ENCODE results near the gene IFT172.
"Not testable (repeated sequence)": the region's sequence is repeated elsewhere in the genome, so short reads cannot be mapped to it uniquely, and the experiment has no call there.

IFT172 gene

GRCh38 chr2:27428213-27428977 is 61.1 kb downstream of the IFT172 start, which contains the start of gene NRBP1:
Gene NRBP1, plus strand, starts transcription at chr2:27428631. Its CDS starts 4,643 bp downstream, at chr2:27433274.
- DNase-seq (ENCODE audit: low read depth), result peak; percentile 88

DNA sequence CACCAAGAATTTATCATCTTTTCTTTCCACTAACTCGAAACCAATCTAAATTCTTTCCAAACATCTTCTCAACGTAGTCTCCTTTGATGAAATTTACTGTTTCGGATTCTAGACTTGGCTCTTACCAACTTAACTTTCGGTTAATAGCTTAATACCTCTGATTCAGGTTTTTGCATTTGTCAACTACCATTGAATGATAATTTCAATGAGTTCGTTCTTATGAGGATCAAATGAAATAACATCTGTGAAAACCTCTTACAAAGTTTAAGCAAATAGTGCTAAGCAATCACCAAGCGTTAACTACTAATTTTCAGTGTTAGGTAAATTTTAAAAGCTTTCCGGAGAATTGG is 61.7 kb downstream of the IFT172 start:
- DNase-seq (ENCODE audit: low read depth), result no peak

- not testable (repeated sequence) for DNase-seq (ENCODE audit: low read depth)
Observed at GRCh38 chr2:27425039-27425438, 64.5 kb downstream of the IFT172 start.

- DNase-seq (ENCODE audit: low read depth), result no peak
Observed at GRCh38 chr2:27422958-27423357, 66.6 kb downstream of the IFT172 start.

DNA sequence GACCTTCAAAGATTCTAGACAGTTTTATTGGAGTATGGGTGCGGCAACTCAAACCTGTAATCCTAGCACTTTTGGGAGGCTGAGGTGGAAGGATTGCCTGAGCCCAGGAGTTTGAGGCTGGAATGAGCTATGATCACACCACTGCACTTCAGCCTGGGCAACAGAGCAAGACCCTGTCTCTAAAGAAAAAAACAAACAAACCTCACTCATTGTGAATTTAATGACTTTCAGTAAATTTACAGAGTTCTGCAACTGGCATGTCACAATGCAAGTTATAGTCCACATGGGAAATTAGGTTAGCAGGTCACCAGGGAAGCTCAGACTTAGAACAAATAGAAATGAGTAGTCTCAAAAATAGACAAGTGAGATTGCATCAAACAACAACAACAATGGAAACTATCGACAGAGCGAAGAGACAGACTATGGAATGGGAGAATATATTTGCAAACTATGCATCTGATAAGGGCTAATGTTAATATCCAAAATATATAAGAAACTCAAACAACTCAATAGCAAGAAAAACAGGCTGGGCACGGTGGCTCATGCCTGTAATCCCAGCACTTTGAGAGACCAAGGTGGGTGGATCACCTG is 67.8 kb downstream of the IFT172 start:
- no peak for DNase-seq (ENCODE audit: low read depth)

DNA sequence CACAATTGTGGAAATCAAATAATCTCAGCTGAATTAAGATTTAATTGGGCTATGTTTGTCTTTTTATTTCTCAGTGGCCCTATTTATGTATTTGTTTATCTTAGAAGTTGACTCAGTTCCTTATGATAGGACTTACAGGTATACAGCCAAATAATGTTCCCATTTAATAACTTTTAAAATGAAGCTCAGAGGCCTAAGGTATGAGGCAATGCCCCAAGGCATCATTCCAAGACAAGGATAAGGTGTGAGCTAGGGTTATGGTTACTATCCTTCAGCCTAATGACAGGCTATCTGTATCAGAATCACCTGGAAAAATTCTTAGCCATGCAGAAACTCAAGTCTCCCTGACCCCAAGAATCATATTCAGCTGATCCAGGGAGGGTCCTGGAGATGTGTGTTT is 68.5 kb downstream of the IFT172 start:
- DNase-seq (ENCODE audit: low read depth), result no peak

GRCh38 chr2:27416151-27416550 is 73.4 kb downstream of the IFT172 start:
- DNase-seq (ENCODE audit: low read depth), result no peak

GRCh38 chr2:27412419-27413152 is 77.0 kb downstream of the IFT172 start:
- no peak for DNase-seq (ENCODE audit: low read depth)

- DNase-seq (ENCODE audit: low read depth), result peak; percentile 96
Observed at GRCh38 chr2:27409321-27410073, 80.0 kb downstream of the IFT172 start, which contains the start of gene PPM1G. Gene PPM1G, minus strand, starts transcription at chr2:27409591. Its CDS starts 169 bp downstream, at chr2:27409422.

GRCh38 chr2:27408601-27409320 is 80.8 kb downstream of the IFT172 start:
- DNase-seq (ENCODE audit: low read depth), result no peak

GRCh38 chr2:27407798-27408491 is 81.6 kb downstream of the IFT172 start:
- DNase-seq (ENCODE audit: low read depth), result no peak

DNA sequence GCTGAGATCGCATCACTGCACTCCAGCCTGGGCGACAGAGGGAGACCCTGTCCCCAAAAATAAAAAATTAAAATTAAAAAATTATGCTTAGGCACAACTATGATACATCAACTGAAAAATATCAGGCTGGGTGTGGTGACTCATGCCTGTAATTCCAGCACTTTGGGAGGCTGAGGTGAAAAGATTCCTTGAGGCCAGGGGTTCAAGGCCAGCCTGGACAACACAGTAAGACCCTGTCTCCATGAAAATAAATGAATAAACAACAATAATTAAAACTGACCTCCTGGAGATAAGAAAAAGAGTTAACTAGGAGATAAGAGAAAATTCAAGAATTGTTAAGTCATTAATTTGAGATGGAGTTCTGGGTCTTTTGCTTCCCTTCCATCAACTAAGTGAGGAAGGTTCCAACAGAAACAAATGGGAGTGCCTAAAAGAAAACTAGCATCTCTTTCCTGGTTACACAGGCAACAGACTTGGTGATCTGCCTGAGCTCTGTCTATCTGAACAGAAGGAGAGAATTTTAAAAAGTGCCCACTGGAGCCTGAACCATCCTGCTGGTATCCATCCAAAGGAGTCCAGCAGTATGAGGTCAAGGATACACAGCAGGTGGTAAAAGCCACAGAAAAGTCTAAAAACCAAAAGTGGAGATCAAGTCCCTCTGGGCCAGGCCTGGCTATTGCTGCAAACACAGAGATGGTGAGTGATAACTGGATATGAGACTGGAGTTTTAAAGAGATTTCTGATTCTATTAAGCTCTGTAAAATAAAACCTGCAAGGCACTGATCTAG is 89.0 kb downstream of the IFT172 start:
- DNase-seq (ENCODE audit: low read depth), result no peak

GRCh38 chr2:27398962-27399361 is 90.6 kb downstream of the IFT172 start:
- no peak for DNase-seq (ENCODE audit: low read depth)
